Neuronal stem cell (in vitro differentiated cells): ENCODE measurements around the gene IMMP2L.

Experiments used
- DNase-seq: peaks from one replicate; pipeline ENCODE4 v3.0.0-alpha.2; 2013; ENCODE audit warnings: low spot score
- H2AFZ ChIP-seq: one replicate; pipeline ENCODE4 v1.6.1; 2013; ENCODE audit warnings: mild to moderate bottlenecking, low read length, inconsistent platforms
- H2AK5ac ChIP-seq: 2 replicates; pipeline ENCODE4 v1.6.1; 2013; ENCODE audit warnings: low read depth, mild to moderate bottlenecking, inconsistent platforms, low read length, moderate library complexity, mixed read lengths
- H2BK120ac ChIP-seq: 2 replicates; pipeline ENCODE4 v1.6.1; 2013; ENCODE audit warnings: low read depth, mild to moderate bottlenecking, inconsistent platforms, low read length, moderate library complexity, mixed read lengths
- H2BK12ac ChIP-seq: one replicate; pipeline ENCODE4 v1.6.1; 2013; ENCODE audit warnings: low read length, inconsistent platforms
- H2BK15ac ChIP-seq: 2 replicates; pipeline ENCODE4 v1.6.1; 2013; ENCODE audit warnings: mild to moderate bottlenecking, low read length, inconsistent platforms, mixed read lengths
- H2BK5ac ChIP-seq: one replicate; pipeline ENCODE4 v1.6.1; 2013; ENCODE audit warnings: inconsistent platforms, mild to moderate bottlenecking, low read length, moderate library complexity
- H3K14ac ChIP-seq: one replicate; pipeline ENCODE4 v1.6.1; 2013; ENCODE audit warnings: low read length, inconsistent platforms
- H3K18ac ChIP-seq: 2 replicates; pipeline ENCODE4 v1.6.1; 2013; ENCODE audit warnings: low read length, inconsistent platforms
- H3K23ac ChIP-seq: 2 replicates; pipeline ENCODE4 v1.6.1; 2013; ENCODE audit warnings: low read depth, mild to moderate bottlenecking, mixed read lengths, low read length, inconsistent platforms; ENCODE audit not compliant: poor library complexity
- H3K27ac ChIP-seq: replicated peaks from 3 replicates; pipeline ENCODE4 v1.5.1; 2013; ENCODE audit warnings: low read length, inconsistent platforms
- H3K27me3 ChIP-seq, 3 experiments: 2 replicates each; pipeline ENCODE4 v1.6.1; 2013; ENCODE audit warnings: low read length in 3 of 3, mild to moderate bottlenecking in 2 of 3, inconsistent platforms in 1 of 3, low read depth in 1 of 3, mixed read lengths in 1 of 3, moderate library complexity in 1 of 3; ENCODE audit not compliant: control insufficient read depth in 3 of 3, insufficient read depth in 3 of 3
- H3K36me3 ChIP-seq, 2 donors: replicated peaks in 1 of 2; 2 replicates each; pipeline ENCODE4 v1.6.1; 2013; ENCODE audit warnings: low read length in 2 of 2; ENCODE audit not compliant: control insufficient read depth in 2 of 2, insufficient read depth in 2 of 2
- H3K4ac ChIP-seq: 2 replicates; pipeline ENCODE4 v1.6.1; 2013; ENCODE audit warnings: inconsistent platforms, mild to moderate bottlenecking, low read length, moderate library complexity
- H3K4me1 ChIP-seq, 2 donors: 1 replicate in 1 of 2; 2 replicates in 1 of 2; pipeline ENCODE4 v1.6.1; 2013; ENCODE audit warnings: low read length in 2 of 2, low read depth in 1 of 2; ENCODE audit not compliant: control insufficient read depth in 2 of 2, insufficient read depth in 1 of 2
- H3K4me2 ChIP-seq: one replicate; pipeline ENCODE4 v1.6.1; 2013; ENCODE audit warnings: mild to moderate bottlenecking, low read length, inconsistent platforms; ENCODE audit not compliant: insufficient read depth, poor library complexity, severe bottlenecking
- H3K4me3 ChIP-seq, 2 donors: 2 replicates each; pipeline ENCODE4 v1.5.1; 2013; ENCODE audit warnings: low read length in 2 of 2, mild to moderate bottlenecking in 2 of 2, inconsistent platforms in 1 of 2, moderate library complexity in 1 of 2
- H3K79me1 ChIP-seq: one replicate; pipeline ENCODE4 v1.6.1; 2013; ENCODE audit warnings: low read depth, mild to moderate bottlenecking, inconsistent platforms, low read length, moderate library complexity
- H3K9ac ChIP-seq: one replicate; pipeline ENCODE4 v1.6.1; 2013; ENCODE audit warnings: mild to moderate bottlenecking, low read depth, low read length, inconsistent platforms; ENCODE audit not compliant: poor library complexity
- H3K9me3 ChIP-seq, 2 donors: replicated peaks in 1 of 2; 2 replicates each; pipeline versions ENCODE3 to v1.6.1; 2013; ENCODE audit warnings: low read length in 2 of 2, mild to moderate bottlenecking in 2 of 2, inconsistent platforms in 1 of 2, low read depth in 1 of 2, mixed read lengths in 1 of 2, moderate library complexity in 1 of 2; ENCODE audit not compliant: control insufficient read depth in 2 of 2, insufficient read depth in 1 of 2
- H4K8ac ChIP-seq: one replicate; pipeline ENCODE4 v1.6.1; 2013; ENCODE audit warnings: low read depth, mild to moderate bottlenecking, inconsistent platforms, low read length, moderate library complexity
- H4K91ac ChIP-seq: one replicate; pipeline ENCODE4 v1.6.1; 2013; ENCODE audit warnings: low read length, low read depth, mild to moderate bottlenecking, inconsistent platforms; ENCODE audit not compliant: poor library complexity
- WGBS, 2 donors: extraction: QIAGEN DNeasy Blood & Tissue Kit; methylation state at CpG; one replicate each; pipeline ENCODE4 v1.1.7; 2013; ENCODE audit warnings: missing lambda C conversion rate in 2 of 2, mixed read lengths in 1 of 2; ENCODE audit not compliant: insufficient read length in 2 of 2, insufficient replicate concordance in 1 of 2; ENCODE audit errors: extremely low coverage in 2 of 2; 5-methylcytosine and 5-hydroxymethylcytosine counted together

Gene IMMP2L

DNA sequence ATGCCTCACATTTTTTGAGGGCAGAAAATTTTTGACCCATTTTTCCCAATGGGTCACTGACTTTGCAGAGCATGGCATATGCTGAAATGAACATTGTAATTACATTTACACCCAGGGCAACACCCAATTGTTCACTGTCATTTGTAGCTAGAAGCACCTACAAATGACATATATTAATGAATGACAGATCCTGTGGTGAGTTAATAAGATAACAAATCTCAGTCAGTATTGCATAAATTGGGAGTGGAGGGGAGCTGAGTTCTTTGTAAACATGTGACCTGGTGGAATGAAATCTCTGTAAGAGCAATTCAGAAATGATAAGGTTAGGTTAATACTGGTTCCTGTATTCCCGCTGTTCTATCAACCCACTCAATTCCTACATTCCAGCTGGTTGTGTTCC, 726.4 kb downstream of the IMMP2L start:
- no CpG with 5 or more reads among the region's 1 CpG for WGBS, 2 donors
- Histone ChIP-seq H4K8ac (no peak overlapping the region), H3K4me1 (no peaks in the 10 kb centered on the region), H3K14ac (no peak overlapping the region), H3K4me3 (no peak overlapping the region), H3K27ac (no peak overlapping the region), H3K36me3 (no peaks in the 10 kb centered on the region), H3K27me3 (no peaks in the 10 kb centered on the region), H3K23ac (no peak overlapping the region), H2AFZ (no peak overlapping the region), H3K18ac (no peak overlapping the region), H2BK15ac (no peak overlapping the region), H2BK120ac (no peak overlapping the region), H3K9me3 (no peaks in the 10 kb centered on the region), H3K4me2 (no peak overlapping the region), H3K79me1 (no peaks in the 10 kb centered on the region), H2AK5ac (no peak overlapping the region), H4K91ac (no peak overlapping the region), H2BK12ac (no peak overlapping the region), H3K4ac (no peak overlapping the region), H2BK5ac (no peak overlapping the region), H3K9ac (no peak overlapping the region)
- no peak for DNase-seq

GRCh38 chr7:110835218-110835617, 727.1 kb downstream of the IMMP2L start:
- no CpG with 5 or more reads among the region's 1 CpG for WGBS, 2 donors

GRCh38 chr7:110831419-110831818, 730.9 kb downstream of the IMMP2L start:
- no peak overlapping the region for H3K9ac ChIP-seq
- H4K8ac ChIP-seq = no peak overlapping the region
- no peak overlapping the region for H2AK5ac ChIP-seq
- H3K4ac ChIP-seq = no peak overlapping the region
- H3K4me3 ChIP-seq = no peak overlapping the region
- no peak overlapping the region for H2BK120ac ChIP-seq
- H2BK5ac ChIP-seq = no peak overlapping the region
- no peak overlapping the region for H2BK12ac ChIP-seq
- H3K27ac ChIP-seq = no peak overlapping the region
- H3K18ac ChIP-seq = no peak overlapping the region
- no CpG with 5 or more reads among the region's 3 CpGs for WGBS, 2 donors
- no peak for DNase-seq
- no peak overlapping the region for H2BK15ac ChIP-seq
- no peak overlapping the region for H2AFZ ChIP-seq
- no peaks in the 10 kb centered on the region for H3K9me3 ChIP-seq
- no peak overlapping the region for H3K14ac ChIP-seq
- no peak overlapping the region for H4K91ac ChIP-seq
- H3K23ac ChIP-seq = no peak overlapping the region
- H3K4me2 ChIP-seq = no peak overlapping the region
- no peaks in the 10 kb centered on the region for H3K36me3 ChIP-seq
- H3K79me1 ChIP-seq = no peaks in the 10 kb centered on the region
- H3K27me3 ChIP-seq = no peaks in the 10 kb centered on the region
- no peaks in the 10 kb centered on the region for H3K4me1 ChIP-seq

More at GRCh38 chr7:110835218-110835617, 727.1 kb downstream of the IMMP2L start:
- H3K9me3 ChIP-seq = no peaks in the 10 kb centered on the region
- no peaks in the 10 kb centered on the region for H3K36me3 ChIP-seq
- H3K14ac ChIP-seq = no peak overlapping the region
- no peak overlapping the region for H3K4me2 ChIP-seq
- no peak overlapping the region for H3K18ac ChIP-seq
- H4K8ac ChIP-seq = no peak overlapping the region
- no peak overlapping the region for H2BK120ac ChIP-seq
- H2BK12ac ChIP-seq = no peak overlapping the region
- H3K9ac ChIP-seq = no peak overlapping the region
- H3K4me3 ChIP-seq = no peak overlapping the region
- H3K79me1 ChIP-seq = no peaks in the 10 kb centered on the region
- no peak overlapping the region for H2BK15ac ChIP-seq
- H3K23ac ChIP-seq = no peak overlapping the region
- H3K4me1 ChIP-seq = no peaks in the 10 kb centered on the region
- no peak overlapping the region for H2AK5ac ChIP-seq
- no peak for DNase-seq
- no peak overlapping the region for H3K4ac ChIP-seq
- no peak overlapping the region for H3K27ac ChIP-seq
- H3K27me3 ChIP-seq = no peaks in the 10 kb centered on the region
- H2BK5ac ChIP-seq = no peak overlapping the region
- no peak overlapping the region for H2AFZ ChIP-seq
- no peak overlapping the region for H4K91ac ChIP-seq

- WGBS, 2 donors = no CpG with 5 or more reads among the region's 5 CpGs
- Histone ChIP-seq H3K23ac (no peak overlapping the region), H3K36me3 (no peaks in the 10 kb centered on the region), H3K9me3 (no peaks in the 10 kb centered on the region), H2AK5ac (no peak overlapping the region), H4K91ac (no peak overlapping the region), H3K9ac (no peak overlapping the region), H2BK12ac (no peak overlapping the region), H3K27ac (no peak overlapping the region), H2BK5ac (no peak overlapping the region), H4K8ac (no peak overlapping the region), H3K27me3 (no peaks in the 10 kb centered on the region), H2AFZ (no peak overlapping the region), H3K4ac (no peak overlapping the region), H3K18ac (no peak overlapping the region), H3K14ac (no peak overlapping the region), H3K4me1 (no peaks in the 10 kb centered on the region), H2BK15ac (no peak overlapping the region), H2BK120ac (no peak overlapping the region), H3K79me1 (no peaks in the 10 kb centered on the region), H3K4me2 (no peak overlapping the region), H3K4me3 (no peak overlapping the region)
- DNase-seq = no peak
Observed at GRCh38 chr7:110830778-110831177, 731.5 kb downstream of the IMMP2L start.
